NCI-H69 (cell line): ENCODE results near the gene UBE2G2.
"Not testable (repeated sequence)": the region's sequence is repeated elsewhere in the genome, so short reads cannot be mapped to it uniquely, and the experiment has no call there.

Experiments
- DNase-seq: peaks from one replicate; lab custom pipeline; 2025; lab: John Stamatoyannopoulos, UW

UBE2G2 gene

DNA sequence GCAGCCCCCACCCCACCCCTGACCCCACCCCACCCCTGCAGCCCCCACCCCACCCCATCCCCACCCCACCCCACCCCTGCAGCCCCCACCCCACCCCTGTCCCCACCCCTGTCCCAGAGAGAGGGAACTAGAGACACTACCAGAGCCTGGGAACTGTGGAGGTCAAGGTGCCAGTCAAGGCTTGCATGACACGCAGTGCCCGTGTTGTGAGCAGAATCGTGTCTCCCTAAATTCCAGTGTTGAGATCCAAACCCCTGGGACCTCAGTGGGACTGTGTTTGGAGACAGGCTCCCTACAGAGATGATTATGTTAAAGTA lies 34.7 kb upstream of the UBE2G2 start:
- DNase-seq = no peak

DNA sequence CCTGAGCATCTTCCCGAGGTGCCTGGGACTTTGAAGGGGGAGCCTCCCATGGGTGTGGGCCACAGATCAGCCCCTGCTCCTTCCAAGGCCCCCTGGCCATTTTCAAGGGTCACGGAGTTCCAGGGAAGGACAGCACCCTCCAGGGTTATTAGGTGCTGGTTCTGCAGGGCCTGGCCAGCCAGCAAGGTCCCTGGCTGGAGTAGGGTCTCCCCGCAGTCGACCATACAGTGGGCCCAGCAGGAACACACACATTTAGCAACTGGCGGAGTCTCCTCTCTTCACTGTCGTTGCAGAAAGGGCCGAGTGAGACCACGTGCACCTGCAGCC lies 34.0 kb upstream of the UBE2G2 start:
- no peak for DNase-seq

DNA sequence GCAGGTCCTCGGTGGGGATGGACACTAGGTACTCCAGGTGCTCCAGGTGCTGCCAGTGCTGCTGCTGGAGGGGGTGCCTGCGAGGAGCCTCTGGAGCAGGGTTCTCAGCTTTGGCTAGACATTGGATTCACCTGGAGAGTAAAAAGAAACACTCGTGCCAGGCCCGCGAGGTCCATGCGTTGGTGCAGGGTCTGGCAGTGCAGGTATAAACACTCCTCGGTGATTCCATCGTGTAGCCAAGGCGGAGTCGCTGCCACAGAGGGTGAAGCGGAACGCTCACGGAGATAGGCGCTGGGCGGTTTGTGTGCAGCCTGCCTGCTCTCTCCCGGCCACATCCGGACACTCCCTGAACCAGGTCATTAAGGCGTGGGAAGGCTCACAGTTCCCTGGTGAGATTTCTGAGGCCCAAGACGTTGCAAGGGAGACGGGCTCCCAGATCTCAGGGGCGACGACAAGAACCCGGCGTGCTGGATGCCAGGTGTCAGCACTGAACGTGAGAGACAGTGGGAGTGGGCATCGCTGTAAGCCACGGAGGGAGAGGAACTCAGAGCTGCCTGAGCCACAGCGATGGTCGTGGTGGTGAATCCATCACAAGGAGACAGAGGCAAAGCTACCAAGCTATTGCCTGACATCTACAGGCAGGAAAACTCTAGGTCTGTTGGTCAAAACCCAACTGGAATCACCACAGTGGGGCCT lies 33.5 kb upstream of the UBE2G2 start:
- DNase-seq = no peak

DNA sequence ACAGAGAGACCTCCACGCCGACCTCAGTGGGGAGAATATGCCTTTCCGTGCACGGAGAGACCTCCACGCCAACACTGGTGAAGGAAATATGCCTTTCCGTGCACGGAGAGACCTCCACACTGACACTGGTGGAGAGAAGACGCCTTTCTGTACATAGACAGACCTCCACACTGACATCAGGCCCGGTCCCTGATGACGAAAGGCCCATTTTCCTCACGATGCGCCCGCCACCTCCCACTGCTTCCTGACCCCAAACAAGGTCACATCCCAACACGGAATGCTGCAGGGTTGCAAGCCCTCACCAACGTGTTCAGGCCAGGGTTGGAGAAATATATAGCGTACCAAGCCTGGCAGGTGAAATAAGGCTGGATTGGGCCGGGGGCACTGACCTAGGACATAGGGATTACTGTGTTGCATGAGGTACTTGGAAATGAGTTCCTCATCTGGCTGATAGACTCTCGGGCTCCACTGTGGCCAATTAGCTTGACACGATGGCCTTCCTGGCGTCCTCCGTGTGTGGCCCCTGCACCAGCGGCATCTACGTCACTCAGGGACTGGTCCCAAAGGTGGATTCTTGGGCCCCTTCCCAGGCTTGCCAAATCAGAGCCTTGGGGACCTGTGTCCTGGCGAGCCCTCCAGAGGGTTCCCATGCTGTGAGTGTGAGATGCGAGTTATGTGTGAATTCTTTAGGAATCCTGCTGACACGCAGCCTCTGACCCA lies 32.8 kb upstream of the UBE2G2 start:
- DNase-seq = no peak

DNA sequence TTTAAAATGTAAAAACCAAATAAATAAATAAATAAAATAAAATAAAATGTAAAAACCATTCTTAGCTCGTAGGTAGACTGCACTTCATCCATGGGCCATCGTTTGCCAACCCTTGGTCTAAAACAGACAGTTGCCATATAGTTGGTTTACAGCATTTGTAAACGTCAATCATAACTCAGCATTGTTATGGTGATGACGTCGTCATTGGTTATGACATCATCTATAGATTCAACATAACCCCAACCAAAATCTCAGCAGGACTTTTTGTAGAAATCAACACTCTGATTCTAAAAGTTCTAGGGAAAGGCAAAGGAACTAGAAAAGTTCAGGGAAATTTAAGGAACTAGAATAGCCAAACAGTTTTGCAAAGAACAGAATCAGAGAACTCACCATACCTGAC lies 32.0 kb upstream of the UBE2G2 start:
- no peak for DNase-seq

DNA sequence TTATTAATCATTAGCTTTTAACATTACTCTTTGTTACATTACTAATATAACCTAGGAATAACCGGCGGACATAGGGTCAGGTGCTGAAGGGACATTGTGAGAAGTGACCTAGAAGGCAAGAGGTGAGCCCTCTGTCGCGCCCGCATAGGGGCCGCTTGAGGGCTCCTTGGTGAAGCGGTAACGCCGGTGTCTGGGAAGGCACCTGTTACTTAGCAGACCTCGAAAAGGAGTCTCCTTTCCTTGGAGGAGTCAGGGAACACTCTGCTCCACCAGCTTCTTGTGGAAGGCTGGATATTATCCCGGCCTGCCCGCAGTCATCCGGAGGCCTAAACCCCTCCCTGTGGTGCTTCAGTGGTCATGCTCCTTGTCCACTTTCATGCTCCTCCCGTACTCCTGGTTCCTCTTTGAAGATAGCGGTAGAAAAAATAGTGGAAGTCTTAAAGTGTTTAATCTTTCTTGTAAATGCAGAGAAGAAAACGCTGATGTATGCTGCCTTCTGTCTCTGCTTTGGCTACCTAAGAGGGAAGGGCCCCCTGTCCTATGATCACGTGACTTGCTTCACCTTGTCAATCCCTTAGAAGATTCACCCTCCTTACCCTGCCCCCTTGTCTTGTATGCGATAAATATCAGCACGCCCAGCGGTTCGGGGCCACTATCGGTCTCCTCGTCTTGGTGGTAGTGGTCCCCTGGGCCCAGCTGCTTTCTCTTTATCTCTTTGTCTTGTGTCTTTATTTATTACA lies 31.1 kb upstream of the UBE2G2 start:
- not testable (repeated sequence) for DNase-seq

DNA sequence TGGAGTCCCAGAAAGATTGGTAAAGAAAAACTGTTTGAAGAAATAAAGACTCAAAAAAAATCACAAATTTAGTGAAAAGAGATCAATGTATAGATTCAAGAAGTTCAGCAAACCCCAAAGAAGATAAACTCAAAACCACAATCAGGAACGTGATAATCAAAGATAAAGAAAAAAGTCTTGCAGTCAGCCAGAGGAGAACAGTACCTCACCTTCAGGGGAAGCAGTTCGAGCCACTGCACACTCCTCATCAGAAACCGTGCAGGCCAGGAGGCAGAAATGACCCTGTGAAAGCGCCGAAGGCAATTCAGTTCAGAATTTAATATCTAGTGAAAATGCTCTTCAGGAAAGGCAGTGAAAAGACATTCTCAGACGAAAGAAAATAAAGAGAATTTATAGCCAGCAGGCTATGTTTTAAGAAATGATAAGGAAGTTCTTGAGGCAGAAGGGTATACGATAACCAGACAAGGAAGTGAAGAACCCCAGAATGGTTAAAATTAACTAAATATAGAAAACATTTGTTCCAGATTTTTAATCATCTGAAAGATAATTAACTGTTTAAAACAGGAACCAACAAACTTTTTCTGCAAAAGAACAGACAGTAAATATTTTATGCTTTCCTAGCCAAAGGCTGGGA lies 29.7 kb upstream of the UBE2G2 start:
- no peak for DNase-seq

DNA sequence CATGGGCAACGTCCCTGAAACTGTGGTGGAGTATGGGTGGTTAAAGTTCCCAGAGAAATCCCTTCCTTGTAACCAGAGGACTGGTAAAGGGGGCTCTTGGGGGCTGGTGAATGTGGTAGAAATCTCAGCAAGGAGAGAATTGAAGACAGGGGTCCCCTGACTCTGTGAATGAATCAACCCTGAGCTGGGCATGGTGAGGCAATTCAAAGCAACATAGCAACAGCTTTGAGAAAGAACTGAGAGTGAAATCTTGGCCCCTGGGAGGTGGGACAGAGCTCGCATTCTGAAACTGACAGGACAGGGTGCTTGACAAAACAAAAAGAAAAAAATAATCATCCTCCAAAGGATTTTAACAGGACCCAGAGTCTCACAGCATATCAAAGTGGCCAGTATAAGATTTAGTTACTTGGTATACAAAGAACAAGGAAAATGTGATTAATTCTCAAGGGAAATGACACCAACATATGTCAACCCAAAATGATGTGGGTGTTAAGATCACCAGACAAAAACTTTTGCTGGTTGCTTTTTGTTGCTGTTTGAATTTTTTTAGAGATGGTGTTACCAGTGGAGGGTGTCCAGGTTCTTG lies 28.0 kb upstream of the UBE2G2 start:
- no peak for DNase-seq

DNA sequence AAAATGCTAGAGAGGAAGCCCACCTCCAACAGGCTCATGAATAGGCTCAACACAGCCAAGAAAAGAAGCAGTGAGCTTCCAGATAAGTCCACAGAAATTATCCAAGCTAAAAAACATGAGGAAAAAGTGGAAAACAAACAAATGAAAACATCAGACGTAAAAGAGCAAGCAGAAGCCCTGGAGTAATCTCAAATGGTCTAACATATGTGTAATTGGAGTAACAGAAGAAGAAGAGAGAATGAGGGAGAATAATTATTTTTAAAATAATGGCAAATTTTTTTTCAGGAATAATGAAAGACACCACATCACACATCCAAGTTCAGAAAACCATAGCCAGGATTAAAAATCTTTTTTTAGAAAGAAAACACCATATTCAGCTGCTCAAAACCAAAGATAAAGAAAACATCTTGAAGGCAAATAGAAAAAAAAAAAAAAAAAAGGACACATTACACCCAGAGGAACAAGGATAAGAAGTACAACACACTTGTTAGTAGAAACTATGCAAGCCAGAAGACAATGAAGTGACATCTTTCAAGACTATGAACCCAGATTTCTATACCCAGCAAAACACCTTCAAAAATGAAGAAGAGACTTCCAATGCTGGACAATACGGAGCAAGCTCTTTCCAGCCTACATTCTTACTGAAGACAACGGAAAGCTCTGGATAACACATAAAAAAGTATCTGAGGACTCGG lies 26.9 kb upstream of the UBE2G2 start:
- no peak for DNase-seq

DNA sequence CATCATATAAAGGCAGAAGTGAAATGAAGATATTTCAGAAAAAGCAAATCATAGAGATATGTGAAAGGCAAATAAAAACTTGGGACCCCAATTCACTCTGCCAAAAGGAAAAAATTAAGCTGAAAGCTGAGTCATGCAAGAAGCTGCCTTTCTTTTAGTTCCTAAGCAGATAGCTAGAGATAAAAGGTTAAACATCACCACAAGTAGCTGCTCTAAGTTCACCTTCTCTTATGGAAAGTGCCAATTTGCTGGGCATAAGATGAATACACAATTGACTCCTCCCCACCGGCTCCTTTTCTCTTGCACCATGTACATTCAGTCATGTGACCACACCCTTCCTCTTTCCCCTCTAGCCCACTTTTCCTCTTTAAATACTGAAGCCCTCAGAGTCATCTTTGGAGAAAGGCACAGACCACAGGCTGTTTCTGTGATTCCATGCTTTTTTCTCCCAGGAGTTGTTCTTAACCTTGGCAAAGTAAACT lies 21.6 kb upstream of the UBE2G2 start:
- no peak for DNase-seq

DNA sequence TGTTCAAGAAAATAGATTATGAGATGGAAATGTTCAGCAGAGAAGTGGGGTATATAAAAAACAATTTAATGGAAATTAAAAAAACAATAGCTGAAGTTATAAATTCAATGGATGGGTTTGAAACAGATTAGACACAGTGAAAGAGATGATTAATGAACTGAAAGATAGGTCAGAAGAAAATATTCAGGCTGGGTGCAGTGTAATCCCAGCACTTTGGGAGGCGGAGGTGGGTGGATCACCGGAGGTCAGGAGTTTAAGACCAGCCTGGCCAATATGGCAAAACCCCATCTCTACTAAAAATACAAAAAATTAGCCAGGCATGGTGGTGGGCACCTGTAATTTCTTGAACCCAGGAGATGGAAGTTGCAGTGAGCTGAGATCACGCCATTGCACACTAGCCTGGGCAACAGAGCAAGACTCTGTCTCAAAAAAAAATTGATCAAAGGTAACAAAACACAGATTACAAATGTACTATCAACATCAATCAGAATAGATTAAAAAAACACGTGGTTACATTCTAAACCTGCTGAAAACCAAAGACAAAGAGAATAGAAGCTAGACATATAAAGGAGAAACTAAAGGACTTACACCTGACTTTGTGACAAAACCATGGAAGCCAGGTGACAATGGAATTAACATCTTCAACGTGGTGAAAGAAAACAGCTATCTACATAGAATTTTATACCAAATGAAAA lies 21.0 kb upstream of the UBE2G2 start:
- DNase-seq = no peak

DNA sequence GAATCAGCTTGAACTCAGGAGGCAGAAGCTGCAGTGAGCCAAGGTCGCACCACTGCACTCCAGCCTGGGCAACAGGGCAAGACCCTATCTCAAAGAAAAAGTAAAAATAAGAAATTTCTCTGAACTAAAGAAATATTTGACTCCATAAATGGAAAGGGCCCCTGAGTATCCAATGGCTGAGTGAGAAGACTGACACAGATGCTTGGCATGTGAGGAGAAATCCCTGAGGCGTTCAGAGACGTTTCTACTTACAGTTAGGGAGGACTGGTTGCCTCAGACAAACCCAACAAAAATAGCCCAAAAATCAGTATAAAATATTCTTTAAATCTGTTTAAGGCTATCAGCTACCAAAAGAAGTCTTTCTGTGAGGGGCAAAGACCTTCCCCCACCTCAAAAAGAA lies 19.2 kb upstream of the UBE2G2 start:
- no peak for DNase-seq

DNA sequence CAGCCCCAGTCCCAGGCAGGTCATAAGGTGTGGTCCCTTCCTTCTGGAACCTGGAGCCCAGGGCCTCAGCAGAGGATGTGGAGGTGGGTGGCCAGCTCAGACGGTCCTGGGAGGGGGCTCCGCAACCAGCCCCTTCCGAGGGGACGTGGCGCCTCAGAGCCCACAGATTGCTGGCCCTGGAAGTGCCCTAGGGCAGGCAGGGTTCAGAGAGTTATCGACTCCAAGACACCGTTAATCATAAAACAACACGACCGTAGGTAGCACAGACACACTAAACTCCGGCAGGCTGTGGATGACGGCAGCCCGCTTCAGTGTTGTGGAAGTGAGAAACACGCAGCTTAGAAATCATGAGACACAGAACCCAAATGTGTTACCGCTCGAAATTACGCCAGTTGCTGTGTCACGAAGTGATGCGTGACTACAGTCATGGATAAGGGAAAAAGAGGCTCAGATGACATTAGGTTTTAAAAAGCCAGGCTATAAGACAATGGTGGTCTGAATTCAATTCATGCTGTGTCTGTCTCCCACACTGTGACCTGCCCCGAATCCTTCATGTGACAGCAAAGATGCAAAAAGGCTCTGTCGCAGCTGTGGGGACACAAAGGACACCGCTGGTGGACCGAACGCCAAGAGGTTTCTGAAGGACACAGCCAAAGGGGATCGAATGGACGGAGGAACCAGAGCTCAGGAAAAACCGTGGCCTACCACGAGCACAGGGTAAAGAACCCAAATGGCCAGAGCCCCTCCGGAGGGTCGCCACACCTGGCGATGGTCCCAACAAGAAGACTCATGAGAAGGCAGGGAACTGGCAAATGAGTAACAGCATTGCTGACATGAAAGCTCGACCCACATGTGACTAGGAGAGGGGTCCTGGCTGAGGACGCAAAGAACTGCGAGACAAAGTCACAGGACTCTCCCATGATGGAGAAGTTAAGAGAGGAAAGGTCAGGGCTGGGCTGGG lies 17.9 kb upstream of the UBE2G2 start:
- no peak for DNase-seq

DNA sequence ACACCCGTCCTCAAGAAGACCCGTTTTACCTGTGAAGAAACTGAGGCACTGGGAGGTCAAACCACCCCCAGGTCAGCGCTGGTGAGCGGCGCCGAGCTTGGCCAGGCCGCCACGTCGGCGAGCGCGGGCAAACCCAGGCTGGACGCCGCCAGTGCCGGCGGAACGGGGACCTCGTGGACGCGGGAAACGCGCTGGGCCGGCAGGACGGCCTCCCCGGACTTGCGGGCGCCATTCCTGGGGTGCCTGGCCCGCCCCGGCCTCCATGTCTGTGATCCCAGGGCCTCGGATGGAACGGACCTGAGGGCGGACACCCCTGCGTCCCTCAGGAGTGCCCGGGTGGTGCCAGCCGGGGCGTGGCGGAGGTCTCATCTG lies 17.0 kb upstream of the UBE2G2 start:
- no peak for DNase-seq

DNA sequence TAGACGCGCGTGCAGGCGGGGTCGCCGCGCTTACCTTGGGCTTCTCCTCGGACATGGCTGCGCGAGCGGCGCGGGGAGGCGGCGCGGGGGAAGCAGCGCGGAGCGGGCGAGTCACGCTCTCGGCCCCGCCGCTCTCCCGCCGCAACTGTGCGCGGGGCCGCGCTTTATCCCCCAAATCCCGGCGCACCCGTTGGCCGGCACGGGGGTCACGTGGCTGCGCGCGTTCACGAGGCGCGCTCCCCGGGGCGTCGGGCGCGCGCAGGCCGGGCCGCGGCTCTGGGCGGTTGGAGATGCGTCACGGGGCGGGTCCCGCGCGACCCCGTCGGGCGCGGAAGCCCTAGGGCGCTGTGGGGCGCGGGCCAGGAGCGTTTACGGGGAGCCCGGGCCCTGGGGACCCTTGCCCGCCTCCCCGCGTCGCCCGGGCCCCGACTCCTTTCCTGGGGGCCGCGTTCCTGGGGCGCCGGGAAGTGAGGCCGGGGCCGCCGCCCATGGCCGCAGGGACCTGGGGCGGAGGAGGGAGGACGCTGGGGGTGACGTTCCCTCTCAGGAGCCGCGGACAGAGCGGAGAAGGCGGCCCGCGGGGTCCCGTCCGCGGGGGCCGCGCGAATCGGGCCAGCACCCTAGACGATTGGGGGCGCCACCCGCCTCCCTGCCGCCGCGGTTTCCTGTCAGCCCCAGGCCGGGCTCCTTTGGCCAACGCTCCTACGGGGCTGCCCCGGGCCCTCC lies 16.5 kb upstream of the UBE2G2 start, which contains the start of gene SUMO3:
SUMO3 (minus strand) TSS at position 149 of the 726 bp plus-strand sequence; CDS start at position 55, 94 bp downstream.
- peak; percentile 96 for DNase-seq

DNA sequence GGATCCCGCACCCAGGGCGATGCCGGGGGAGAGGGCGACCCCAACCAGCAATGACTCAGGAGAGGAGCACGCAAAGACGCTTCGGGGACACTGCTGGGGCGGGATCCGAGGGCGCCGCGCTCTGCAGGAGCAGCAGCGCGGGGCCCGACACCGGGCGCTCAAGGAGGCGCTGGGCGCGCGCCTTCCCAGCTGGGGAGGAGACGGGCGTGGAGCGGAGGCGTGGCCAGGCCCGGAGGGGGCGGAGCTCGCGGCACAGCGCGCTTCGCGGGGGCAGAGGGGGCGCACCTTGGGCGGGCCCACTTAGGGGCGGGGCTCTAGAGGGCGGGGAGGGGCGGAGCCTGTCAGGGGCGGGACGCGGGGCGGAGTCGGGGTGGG lies 15.9 kb upstream of the UBE2G2 start:
- DNase-seq = peak; percentile 98

DNA sequence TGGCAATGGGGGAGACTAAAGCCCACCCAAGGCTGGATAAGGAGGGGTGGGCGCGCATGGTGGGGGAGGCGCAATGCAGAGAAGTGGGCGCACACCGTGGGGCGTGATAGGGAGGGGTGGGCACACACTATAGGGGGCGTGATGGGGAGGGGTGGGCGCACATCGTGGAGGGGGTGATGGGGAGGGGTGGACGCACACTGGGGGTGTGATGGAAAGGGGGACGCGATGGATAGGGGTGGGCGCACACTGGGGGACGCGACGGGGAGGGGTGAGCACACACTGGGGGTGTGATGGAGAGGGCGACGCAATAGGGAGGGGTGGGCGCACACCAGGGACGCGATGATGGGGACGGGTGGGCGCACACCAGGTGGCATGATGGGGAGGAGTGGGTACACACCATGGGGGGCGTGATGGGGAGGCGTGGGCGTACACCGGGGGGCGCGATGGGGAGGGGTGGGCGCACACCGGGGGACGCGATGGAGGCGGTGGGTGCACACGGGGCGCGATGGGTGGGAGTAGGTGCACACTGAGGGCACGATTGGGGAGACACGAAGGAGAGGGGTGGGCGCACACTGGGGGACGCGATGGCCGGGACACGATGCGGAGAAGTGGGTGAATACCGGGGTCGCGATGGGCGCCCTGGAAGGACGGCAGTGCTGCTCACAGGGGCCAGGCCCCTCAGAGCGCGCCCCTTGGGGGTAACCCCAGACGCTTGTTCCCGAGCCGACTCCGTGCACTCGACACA lies 15.3 kb upstream of the UBE2G2 start:
- no peak for DNase-seq

DNA sequence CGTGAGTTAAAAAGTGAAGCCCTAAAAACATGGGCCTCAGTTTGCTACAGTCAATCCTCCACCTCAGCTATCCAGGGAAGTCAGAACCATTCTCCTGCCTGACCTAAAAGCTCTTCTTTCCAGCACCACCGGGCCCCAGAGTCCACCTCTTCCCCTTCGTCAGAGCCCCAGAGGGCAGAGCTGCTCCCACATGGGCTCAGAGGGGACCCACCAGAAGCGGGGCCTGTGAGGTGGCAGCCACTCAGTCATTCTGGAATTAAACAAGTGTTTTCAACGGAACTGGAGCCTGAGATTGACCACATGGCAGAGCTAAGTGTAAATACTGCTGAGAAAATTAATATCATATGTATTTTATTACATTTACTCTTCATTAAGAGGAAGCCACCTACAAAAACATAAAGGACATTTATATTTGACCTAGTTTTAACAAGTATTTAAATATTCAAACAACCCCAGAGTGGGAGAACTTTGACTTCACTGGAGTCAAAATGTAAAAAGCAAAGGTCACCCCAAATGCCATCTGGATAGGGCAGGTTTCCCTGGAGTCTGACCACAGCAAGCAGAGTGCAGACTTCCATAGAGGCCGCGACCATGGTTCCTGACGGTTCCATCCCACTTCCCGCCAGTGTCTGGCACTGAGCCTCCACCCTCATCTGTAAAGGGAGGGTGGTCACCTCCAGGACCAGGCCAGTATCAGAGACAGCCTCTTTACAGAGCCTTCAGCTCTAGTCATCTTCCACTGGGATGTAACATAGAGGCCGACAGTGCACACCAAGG lies 14.4 kb upstream of the UBE2G2 start:
- peak; percentile 29 for DNase-seq
